Heart right ventricle (tissue), 16 donors: ENCODE measurements around the gene PCARE. TPM values are rescaled to one million over a fixed set of nuclear protein-coding genes. Genes with fewer than 3 reads are reported as not detected.

Source experiments
- ATAC-seq, 8 donors: fragments of 200-7000 bp; cut with Tn5 transposase; one replicate each; pipeline ENCODE4 v1.9.1; 2020; ENCODE audit warnings: mild to moderate bottlenecking in 8 of 8, moderate library complexity in 8 of 8, moderate number of reproducible peaks in 1 of 8
- DNase-seq, 2 donors: peaks; one replicate each; pipeline ENCODE4 v3.0.0-alpha.2; 2020
- H3K27ac ChIP-seq, 10 donors: fragments of 200-600 bp; sonication (generic) in 2 of 10; one replicate each; pipeline versions ENCODE4 v1.5.0 to v1.8.0; 2020 to 2022; ENCODE audit warnings: mild to moderate bottlenecking in 3 of 10
- H3K27me3 ChIP-seq, 7 donors: fragments of 200-600 bp; one replicate each; pipeline ENCODE4 v1.8.0; 2021 to 2022; ENCODE audit warnings: mild to moderate bottlenecking in 2 of 7
- H3K36me3 ChIP-seq, 9 donors: fragments of 200-600 bp; sonication (generic) in 1 of 9; one replicate each; pipeline versions ENCODE4 v1.5.0 to v1.8.0; 2020 to 2022; ENCODE audit warnings: mild to moderate bottlenecking in 2 of 9
- H3K4me1 ChIP-seq, 9 donors: fragments of 200-600 bp; sonication (generic) in 1 of 9; one replicate each; pipeline versions ENCODE4 v1.5.0 to v1.8.0; 2020 to 2022; ENCODE audit warnings: mild to moderate bottlenecking in 4 of 9
- H3K4me3 ChIP-seq, 10 donors: fragments of 200-600 bp; sonication (generic) in 2 of 10; one replicate each; pipeline versions ENCODE4 v1.5.0 to v1.8.0; 2020 to 2022; ENCODE audit warnings: mild to moderate bottlenecking in 7 of 10, moderate library complexity in 2 of 10
- H3K9me3 ChIP-seq, 11 donors: fragments of 200-600 bp in 10 of 11; sonication (generic) in 2 of 11; one replicate each; pipeline versions ENCODE4 v1.5.0 to v1.8.0; 2013 to 2022; ENCODE audit warnings: mild to moderate bottlenecking in 2 of 11, control low read depth in 1 of 11, moderate library complexity in 1 of 11
- WGBS, 2 donors: extraction: QIAGEN DNeasy Blood & Tissue Kit; methylation state at CpG; one replicate each; pipeline ENCODE4 v1.1.7; 2013; ENCODE audit warnings: inconsistent platforms in 1 of 2; 5-methylcytosine and 5-hydroxymethylcytosine counted together
- intact Hi-C, 10 donors: fragments of 100-400 bp; cut with DNase I; formaldehyde crosslinking; loops; one replicate each; pipeline versions ENCODE4 v1.11.1 to v1.14.2; 2022
- long read RNA-seq, 3 donors: library from polyadenylated mRNA; unstranded; transcript quantifications; one replicate each; pipeline ENCODE4 v2.0.0, GENCODE V29; 2020 to 2021
- polyA plus RNA-seq, 2 donors: library from polyadenylated mRNA; stranded (reverse); fragments of 200-250 nt; gene quantifications; one replicate each; pipeline ENCODE4 v1.2.3, GENCODE V29; 2013
- total RNA-seq, 10 donors: library from RNA; stranded (reverse); fragmentation: NEBNext Ultra II Directional in 3 of 10; extraction: Animal tissue kit (Norgen Biotek cat#: 25700) in 3 of 10; gene quantifications; one replicate each; pipeline versions ENCODE4 v1.2.1 to v1.2.4, GENCODE V29; 2021 to 2023
- TF ChIP-seq, protein P1 (sequence below), 9 donors: fragments of 200-600 bp; sonication (generic) in 2 of 9; IDR thresholded peaks; one replicate each; pipeline versions ENCODE4 v1.5.0 to v1.8.0; 2021 to 2022; ENCODE audit warnings: antibody characterized with exemption in 9 of 9, mild to moderate bottlenecking in 5 of 9, moderate library complexity in 1 of 9
- donor health status: Arrhythmogenic right ventricular cardiomyopathy.
- donor health status: ischemic (EF 13 %, LVEDD 7.1; RV severe dilation, severe dysfunction).
- donor health status: healthy with polysubstance abuse.
- donor health status: DM: no; HTN: yes; CAD: no.
- donor health status: DM: no; HTN: no; CAD: no.
- donor health status: ischemic (EF 25% LVEDD 6.9; RV normal size, moderate dysfunction).
- donor health status: ischemic (EF 25% LVEDD 5.7; RV mildly dilated, moderate dysfunction).
- donor health status: healthy.
- donor health status: DM: yes; HTN: yes; CAD: no.
- donor health status: Ischemic cardiomyopathy.
- donor health status: ischemic (EF 35%, LVEDD 5.7; RV mildly dilated, moderate dysfunction).
- donor health status: nonischemic (EF 11% LVEDD 7.7; RV severe dilation, severe dysfunction).
- donor health status: DM: yes; HTN: yes; CAD: no.
- donor health status: PGD.
- donor health status: ischemic (EF 29% LVEDD 5.4; RV normal size, mild dysfunction).
- donor health status: nonischemic (EF 23%, LVEDD 6.1; RV moderate dilation, normal function).

Gene PCARE
- total RNA-seq (1 to 10 TPM in 7 of 10 donors, under 1 TPM in 3; 0.20 to 3.3 (median 1.2) TPM), polyA plus RNA-seq (under 1 TPM; 0.04 to 0.29 TPM)
- long read RNA-seq, donor 1, partial matches to known transcripts, result 0 of 1 reads
- long read RNA-seq, donor 1, other reads (novel, unspliced or antisense), result 1 of 1 reads
- long read RNA-seq, donor 2, partial matches to known transcripts, result 0 of 2 reads
- long read RNA-seq, donor 2, other reads (novel, unspliced or antisense), result 2 of 2 reads
- long read RNA-seq, donor 3, result 0 reads

DNA sequence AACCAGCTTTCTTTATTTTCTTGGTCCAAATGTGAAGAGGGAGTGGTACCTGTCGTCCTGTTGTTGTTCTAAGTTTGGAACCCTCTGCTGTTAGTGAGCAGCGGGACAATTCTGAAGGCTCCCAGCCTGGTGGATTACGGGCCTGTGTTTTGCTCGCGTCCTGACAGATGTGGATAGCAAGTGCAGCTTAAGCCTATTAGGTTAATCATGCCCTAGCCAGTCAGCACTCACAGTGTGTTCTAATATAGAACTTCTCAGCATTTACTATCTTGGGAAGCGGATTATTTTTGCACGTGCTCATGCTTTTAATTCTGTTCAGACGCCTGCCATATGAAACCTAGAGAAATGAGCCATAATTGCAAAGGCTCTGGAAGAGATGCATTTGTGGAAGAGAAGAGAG is at the start of gene PCARE:
Gene PCARE (minus strand): TSS at position 113 of the 400 bp plus-strand sequence. CDS start 262 bp downstream, outside the sequence.
- Histone ChIP-seq H3K27me3 (peaks cover 0 to 7% (median 0%) of the 10 kb centered on the region in 7 donors), H3K27ac (peak within 1 kb of the TSS in 7 of 10 donors; percentile 20 to 68 (median 46)), H3K4me3 (no peak within 1 kb of the TSS), H3K9me3 (peaks cover 0 to 20% (median 2%) of the 10 kb centered on the region in 11 donors), H3K4me1 (peaks cover 0 to 15% (median 0%) of the 10 kb centered on the region in 9 donors), H3K36me3 (no peaks in the 10 kb centered on the region)
- intact Hi-C loops, result no loop called here
- TF ChIP-seq, protein P1, sequence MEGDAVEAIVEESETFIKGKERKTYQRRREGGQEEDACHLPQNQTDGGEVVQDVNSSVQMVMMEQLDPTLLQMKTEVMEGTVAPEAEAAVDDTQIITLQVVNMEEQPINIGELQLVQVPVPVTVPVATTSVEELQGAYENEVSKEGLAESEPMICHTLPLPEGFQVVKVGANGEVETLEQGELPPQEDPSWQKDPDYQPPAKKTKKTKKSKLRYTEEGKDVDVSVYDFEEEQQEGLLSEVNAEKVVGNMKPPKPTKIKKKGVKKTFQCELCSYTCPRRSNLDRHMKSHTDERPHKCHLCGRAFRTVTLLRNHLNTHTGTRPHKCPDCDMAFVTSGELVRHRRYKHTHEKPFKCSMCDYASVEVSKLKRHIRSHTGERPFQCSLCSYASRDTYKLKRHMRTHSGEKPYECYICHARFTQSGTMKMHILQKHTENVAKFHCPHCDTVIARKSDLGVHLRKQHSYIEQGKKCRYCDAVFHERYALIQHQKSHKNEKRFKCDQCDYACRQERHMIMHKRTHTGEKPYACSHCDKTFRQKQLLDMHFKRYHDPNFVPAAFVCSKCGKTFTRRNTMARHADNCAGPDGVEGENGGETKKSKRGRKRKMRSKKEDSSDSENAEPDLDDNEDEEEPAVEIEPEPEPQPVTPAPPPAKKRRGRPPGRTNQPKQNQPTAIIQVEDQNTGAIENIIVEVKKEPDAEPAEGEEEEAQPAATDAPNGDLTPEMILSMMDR (IDR thresholded peaks at IDR 0.05), result no peak
- DNase-seq (no peak), ATAC-seq (peak in 7 of 8 donors; percentile 63 to 85 (median 77))
- 48 to 60% methylated on average over 8 of the region's 8 CpGs for WGBS, 2 donors

DNA sequence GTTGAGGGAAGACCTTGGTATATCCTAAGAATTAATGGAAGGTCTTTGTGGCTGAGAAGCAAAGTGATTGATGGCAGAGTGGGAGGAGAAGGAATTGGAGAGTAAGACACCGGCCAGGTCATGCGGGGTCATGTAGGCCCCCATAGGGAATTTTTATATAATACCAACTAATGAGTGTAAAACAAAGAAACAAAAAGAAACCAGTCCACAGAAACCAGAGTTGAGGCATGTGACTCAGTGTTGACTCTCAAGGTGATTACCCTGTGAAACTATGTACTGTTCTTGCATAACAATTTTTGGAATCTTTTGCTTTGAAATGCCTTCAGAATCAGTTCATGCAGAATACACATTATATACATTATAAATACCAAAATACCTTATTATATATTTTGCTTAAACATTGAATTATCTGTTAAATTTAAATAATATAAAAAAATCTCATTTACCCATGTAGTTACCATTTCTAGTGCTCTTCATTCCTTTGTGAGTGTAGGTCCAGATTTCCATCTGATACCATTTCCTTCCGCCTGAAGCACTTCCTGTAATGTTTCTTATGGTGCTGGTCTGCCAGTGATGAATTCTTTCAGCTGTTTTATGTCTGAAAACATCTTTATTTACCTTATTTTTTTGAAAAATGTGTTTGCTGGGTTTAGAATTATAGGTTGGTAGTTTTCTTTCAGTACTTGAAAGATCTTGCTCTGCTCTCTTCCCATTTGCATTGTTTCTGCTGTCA is 49.5 kb upstream of the PCARE start:
- intact Hi-C loops, result no loop called here
- Histone ChIP-seq H3K9me3 (peaks cover 0 to 19% (median 0%) of the 10 kb centered on the region in 11 donors), H3K27me3 (no peaks in the 10 kb centered on the region), H3K27ac (no peak overlapping the region), H3K4me1 (peaks cover 0 to 22% (median 10%) of the 10 kb centered on the region in 9 donors), H3K36me3 (peaks cover 0 to 45% (median 0%) of the 10 kb centered on the region in 9 donors), H3K4me3 (no peak overlapping the region)
- DNase-seq (no peak), ATAC-seq (no peak)
- WGBS, 2 donors, result 87 to 91% methylated on average over 3 of the region's 3 CpGs
- TF ChIP-seq, protein P1 (IDR thresholded peaks at IDR 0.05), result no peak

DNA sequence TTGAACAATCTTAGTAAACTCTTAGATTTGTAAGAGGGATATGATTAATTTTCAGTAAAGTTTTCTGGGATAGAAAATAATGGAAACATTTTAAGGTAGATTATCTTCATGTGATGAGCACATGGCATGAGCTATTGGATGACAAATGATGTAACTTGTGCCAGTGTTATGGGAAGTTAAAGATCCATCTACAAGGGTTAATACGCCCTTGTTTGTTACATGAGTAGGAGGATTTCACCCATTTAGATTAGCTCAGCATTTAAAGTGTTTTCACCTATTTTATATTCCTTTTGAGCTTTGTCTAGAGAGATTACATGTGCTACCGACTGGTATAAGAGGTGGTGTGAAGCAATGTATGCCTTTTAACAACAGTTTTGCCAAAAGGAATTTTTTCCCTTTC is 46.5 kb upstream of the PCARE start:
- 87 to 89% methylated on average over 2 of the region's 2 CpGs for WGBS, 2 donors
- Histone ChIP-seq H3K27me3 (no peaks in the 10 kb centered on the region), H3K27ac (no peak overlapping the region), H3K4me1 (peaks cover 0 to 38% (median 25%) of the 10 kb centered on the region in 9 donors), H3K4me3 (no peak overlapping the region), H3K36me3 (peaks cover 0 to 41% (median 0%) of the 10 kb centered on the region in 9 donors), H3K9me3 (peaks cover 0 to 19% (median 0%) of the 10 kb centered on the region in 11 donors)
- TF ChIP-seq, protein P1 (IDR thresholded peaks at IDR 0.05), result no peak
- no peak for DNase-seq
- ATAC-seq, result no peak
- intact Hi-C loops, result no loop called here

DNA sequence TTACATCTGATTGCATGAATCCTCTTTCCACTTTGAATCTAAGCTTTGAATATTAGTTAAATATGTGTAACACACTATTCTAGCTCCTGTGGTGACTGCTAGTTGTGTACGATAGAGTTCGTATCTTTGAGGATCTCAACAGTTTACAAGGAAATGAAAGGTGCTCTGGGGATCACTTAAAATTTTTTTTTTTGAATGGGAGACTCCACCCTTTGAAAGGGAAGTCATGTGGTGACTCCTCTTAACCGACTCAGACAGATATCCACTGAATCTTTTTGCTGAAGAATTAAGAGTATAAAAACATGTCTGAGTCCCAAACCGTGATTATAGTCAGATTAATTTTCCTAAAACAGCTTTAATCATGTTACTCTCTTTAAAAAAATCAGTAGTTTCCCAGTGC is 44.9 kb upstream of the PCARE start:
- H3K36me3 ChIP-seq, result peaks cover 0 to 30% (median 0%) of the 10 kb centered on the region in 9 donors
- 62 to 68% methylated on average over 4 of the region's 4 CpGs for WGBS, 2 donors
- no peak overlapping the region for H3K4me3 ChIP-seq
- H3K27me3 ChIP-seq, result peaks cover 0 to 8% (median 0%) of the 10 kb centered on the region in 7 donors
- no peak overlapping the region for H3K27ac ChIP-seq
- ATAC-seq, result no peak
- H3K4me1 ChIP-seq, result peaks cover 0 to 47% (median 28%) of the 10 kb centered on the region in 9 donors
- TF ChIP-seq, protein P1 (IDR thresholded peaks at IDR 0.05), result no peak
- no peak for DNase-seq
- intact Hi-C loops, result loop anchor here in 2 of 10 donors (5.0 to 10.0 kb wide), 2 partner anchors 52 to 104 kb away; no protein-coding TSS in a partner anchor
- peaks cover 0 to 13% (median 0%) of the 10 kb centered on the region in 11 donors for H3K9me3 ChIP-seq
